HL-60 (cell line): Measurements from ENCODE around the gene EPHA4.

Source experiments
- SPI1 ChIP-seq: IDR thresholded peaks from 2 replicates; pipeline ENCODE4 v1.6.1; 2012; ENCODE audit warnings: low read depth, mild to moderate bottlenecking, borderline replicate concordance
- TF ChIP-seq, protein P1 (sequence below): IDR thresholded peaks from one replicate; pipeline ENCODE4 v1.5.1; 2011; ENCODE audit warnings: low read length, control low read depth, inconsistent platforms; ENCODE audit not compliant: insufficient read depth
- TF ChIP-seq, protein P2 (sequence below): IDR thresholded peaks from 2 replicates; pipeline ENCODE4 v1.6.1; 2012; ENCODE audit warnings: low read depth; ENCODE audit not compliant: insufficient replicate concordance

DNA sequence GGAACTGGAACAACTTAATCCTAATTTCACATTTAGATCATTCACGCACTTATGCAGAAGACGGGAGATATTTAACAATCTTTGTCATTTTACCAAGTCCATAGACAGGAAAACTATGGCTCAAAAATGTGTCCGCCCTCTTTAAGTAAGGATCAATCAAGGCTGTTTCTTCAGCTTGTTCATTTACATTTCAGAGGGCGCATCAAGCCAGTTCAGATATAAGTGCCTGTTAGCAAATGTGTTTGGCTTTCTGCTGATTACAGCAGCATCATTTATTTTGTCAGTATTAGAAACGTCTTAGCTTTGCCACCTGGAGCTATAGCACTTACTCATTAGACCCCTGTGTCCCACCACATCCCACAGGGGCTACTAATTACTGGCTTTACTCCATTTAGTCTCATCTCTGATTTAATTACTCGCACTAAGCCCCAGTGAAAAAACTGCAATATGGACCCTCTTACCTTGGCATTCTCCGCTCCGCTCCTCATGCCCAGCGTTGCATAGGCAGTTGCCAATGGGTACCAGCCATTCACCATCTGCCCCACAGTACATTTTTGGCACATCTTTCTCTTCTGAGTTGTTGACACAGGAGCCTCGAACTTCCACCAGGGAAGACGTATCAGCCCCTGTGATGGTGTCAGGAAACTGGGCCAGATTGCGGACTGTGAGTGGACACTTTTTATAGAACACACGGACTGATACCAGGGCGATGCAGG, 8.7 kb downstream of the EPHA4 start:
- TF ChIP-seq, protein P1, sequence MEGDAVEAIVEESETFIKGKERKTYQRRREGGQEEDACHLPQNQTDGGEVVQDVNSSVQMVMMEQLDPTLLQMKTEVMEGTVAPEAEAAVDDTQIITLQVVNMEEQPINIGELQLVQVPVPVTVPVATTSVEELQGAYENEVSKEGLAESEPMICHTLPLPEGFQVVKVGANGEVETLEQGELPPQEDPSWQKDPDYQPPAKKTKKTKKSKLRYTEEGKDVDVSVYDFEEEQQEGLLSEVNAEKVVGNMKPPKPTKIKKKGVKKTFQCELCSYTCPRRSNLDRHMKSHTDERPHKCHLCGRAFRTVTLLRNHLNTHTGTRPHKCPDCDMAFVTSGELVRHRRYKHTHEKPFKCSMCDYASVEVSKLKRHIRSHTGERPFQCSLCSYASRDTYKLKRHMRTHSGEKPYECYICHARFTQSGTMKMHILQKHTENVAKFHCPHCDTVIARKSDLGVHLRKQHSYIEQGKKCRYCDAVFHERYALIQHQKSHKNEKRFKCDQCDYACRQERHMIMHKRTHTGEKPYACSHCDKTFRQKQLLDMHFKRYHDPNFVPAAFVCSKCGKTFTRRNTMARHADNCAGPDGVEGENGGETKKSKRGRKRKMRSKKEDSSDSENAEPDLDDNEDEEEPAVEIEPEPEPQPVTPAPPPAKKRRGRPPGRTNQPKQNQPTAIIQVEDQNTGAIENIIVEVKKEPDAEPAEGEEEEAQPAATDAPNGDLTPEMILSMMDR, result no peak
- no peak for TF ChIP-seq SPI1
- TF ChIP-seq, protein P2, sequence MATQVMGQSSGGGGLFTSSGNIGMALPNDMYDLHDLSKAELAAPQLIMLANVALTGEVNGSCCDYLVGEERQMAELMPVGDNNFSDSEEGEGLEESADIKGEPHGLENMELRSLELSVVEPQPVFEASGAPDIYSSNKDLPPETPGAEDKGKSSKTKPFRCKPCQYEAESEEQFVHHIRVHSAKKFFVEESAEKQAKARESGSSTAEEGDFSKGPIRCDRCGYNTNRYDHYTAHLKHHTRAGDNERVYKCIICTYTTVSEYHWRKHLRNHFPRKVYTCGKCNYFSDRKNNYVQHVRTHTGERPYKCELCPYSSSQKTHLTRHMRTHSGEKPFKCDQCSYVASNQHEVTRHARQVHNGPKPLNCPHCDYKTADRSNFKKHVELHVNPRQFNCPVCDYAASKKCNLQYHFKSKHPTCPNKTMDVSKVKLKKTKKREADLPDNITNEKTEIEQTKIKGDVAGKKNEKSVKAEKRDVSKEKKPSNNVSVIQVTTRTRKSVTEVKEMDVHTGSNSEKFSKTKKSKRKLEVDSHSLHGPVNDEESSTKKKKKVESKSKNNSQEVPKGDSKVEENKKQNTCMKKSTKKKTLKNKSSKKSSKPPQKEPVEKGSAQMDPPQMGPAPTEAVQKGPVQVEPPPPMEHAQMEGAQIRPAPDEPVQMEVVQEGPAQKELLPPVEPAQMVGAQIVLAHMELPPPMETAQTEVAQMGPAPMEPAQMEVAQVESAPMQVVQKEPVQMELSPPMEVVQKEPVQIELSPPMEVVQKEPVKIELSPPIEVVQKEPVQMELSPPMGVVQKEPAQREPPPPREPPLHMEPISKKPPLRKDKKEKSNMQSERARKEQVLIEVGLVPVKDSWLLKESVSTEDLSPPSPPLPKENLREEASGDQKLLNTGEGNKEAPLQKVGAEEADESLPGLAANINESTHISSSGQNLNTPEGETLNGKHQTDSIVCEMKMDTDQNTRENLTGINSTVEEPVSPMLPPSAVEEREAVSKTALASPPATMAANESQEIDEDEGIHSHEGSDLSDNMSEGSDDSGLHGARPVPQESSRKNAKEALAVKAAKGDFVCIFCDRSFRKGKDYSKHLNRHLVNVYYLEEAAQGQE, result no peak
